HG03045 (cell line): ENCODE measurements around the gene DEPDC5.
"Not testable (repeated sequence)": the region's sequence is repeated elsewhere in the genome, so short reads cannot be mapped to it uniquely, and the experiment has no call there.

Source experiments
- ATAC-seq: cut with Tn5 transposase; IDR thresholded peaks from one replicate; pipeline ENCODE4 v1.9.1; 2021; ENCODE audit warnings: mild to moderate bottlenecking, moderate library complexity; ENCODE audit not compliant: unreplicated experiment

DEPDC5 gene

DNA sequence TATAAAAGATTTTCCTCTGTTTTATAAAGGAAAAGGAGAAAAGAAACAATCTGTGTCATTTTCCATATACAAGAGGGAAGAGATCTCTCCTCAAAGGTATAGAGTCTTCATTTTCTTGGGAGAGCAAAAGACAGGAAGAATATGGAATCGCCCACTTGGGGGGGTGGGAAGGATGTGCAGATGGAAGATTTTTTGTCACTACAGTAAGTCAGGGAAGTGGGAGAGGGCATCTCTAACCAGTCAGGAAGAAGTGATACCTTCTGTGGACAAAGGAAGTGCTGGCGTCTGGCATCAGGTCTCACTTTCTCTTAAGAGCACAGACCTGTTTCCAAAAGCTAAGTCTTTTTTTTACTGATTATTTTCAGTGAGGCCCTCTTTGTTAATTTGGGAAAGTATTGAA, 5.3 kb upstream of the DEPDC5 start:
- ATAC-seq, result no peak

- peak; percentile 73 for ATAC-seq
These were observed 4.0 kb upstream of the DEPDC5 start, which contains the start of gene PRR14L for GRCh38 chr22:31749636-31750364. Gene PRR14L, minus strand, starts transcription at chr22:31750132. Its CDS starts 11,272 bp downstream, at chr22:31738860.

DNA sequence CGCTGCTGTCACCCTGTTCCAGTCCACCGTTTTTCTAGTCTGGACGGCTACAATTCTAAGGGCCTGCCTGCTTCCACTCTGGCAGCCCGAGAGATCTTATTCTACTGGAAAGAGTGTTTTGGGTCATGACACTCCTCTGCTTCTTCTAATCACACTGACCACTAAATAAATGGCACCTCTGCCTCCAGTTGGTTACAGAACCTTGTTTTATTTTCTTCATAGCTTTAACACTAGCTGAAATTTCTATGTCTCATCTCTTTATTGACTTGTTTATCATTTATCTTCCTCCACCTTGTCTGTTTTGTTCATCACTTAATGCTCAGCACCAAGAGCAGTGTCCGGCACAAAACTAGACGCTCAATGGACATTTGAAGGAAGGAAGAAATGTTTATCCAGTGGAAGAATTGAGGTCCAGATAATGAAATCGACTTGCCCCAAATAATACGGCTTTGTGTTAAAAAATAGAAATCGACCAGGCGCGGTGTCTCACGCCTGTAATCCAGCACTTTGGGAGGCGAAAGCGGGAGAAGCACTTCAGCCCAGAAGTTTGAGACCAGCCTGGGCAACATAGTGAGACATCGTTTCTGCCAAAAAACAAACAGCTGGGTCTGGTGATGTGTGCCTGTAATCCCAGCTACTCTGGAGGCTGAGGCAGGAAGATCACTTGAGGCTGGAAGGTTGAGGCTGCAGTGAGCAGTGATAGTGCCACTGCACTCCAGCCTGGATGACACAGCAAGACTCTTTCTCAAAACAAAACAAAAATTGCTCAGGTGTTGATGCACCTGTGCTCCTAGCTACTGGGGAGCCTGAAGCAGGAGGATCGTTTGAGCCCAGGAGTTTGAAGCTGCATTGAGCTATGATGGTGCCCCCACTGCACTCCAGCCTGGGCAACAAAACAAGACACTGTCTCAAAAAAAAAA, 3.2 kb upstream of the DEPDC5 start:
- no peak for ATAC-seq

- no peak for ATAC-seq
These were observed 1.5 kb upstream of the DEPDC5 start for GRCh38 chr22:31752096-31752847.

GRCh38 chr22:31753005-31753633, 700 bp upstream of the DEPDC5 start:
- no peak for ATAC-seq

DNA sequence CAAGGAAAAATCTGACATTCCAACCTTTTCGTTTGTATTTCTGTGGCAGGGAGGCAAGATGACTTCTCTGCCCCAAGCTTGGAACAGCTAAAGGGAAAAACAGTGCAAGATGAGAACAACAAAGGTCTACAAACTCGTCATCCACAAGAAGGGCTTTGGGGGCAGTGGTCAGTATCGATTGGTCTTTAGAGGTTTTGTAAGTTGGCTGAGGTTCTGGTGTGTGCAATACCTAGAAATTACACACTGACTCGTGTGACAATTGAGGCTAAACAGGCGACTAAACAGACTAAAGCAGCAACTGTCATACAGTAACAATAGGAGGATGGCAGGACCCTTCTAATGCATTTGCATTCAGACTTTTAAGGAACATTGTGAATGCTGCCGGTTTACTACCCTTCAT, 994 bp downstream of the DEPDC5 start:
- no peak for ATAC-seq

DNA sequence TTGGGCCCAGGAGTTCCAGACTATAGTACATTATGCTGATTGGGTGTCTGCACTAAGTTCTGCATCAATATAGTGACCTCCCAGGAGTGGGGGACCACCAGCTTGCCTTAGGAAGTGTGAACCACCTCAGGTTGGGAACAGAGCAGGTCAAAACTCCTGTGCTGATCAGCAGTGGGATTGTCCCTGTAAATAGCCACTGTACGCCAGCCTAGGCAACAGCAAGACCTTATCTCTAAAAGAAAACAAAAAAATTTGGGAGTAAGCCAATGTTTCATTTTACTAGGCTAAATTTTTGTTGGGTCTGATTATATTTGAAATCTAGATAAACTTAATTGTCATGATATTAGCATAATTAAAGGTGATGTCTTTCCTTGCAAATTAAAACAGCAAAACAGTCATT, 3.4 kb downstream of the DEPDC5 start:
- ATAC-seq, result no peak

- ATAC-seq, result not testable (repeated sequence)
These were observed 5.0 kb downstream of the DEPDC5 start for GRCh38 chr22:31758860-31759259.

DNA sequence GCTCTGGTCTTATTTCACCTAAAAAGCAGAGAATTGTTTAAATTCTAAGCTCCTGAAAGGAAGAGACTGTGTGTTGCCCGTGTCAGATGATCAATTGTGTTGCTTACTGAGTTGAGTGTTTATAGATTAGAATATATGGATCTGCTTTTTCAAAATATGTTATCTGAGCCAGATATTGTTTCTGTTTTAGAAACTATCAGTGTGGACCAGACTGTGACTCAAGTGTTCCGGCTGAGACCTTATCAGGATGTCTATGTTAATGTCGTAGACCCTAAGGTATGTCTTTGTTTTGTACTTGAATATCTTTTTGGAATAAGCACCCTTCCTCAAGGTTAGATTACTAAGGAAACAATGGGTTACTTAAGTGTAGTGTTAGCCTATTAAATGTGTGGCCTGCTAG, 11.0 kb downstream of the DEPDC5 start:
- no peak for ATAC-seq

GRCh38 chr22:31768422-31769059, 14.7 kb downstream of the DEPDC5 start:
- ATAC-seq, result no peak

DNA sequence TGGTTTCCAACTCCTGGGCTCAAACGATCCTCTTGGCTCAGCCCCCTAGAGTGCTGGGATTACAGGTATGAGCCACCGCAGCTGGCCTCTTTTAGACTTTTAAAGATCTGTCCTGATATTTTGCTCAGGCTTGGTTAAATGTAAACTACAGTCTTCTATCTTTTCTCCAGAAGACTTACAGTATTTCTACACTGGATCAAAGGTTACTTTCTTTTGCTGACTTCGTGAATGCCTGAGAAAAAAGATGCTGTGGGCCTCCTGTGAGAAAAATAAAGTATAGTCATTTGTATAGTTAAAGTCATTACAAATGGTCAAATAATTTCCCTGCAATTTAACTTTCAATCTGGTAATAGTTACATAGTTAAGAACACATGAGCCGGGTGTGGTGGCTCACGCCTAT, 19.6 kb downstream of the DEPDC5 start:
- no peak for ATAC-seq

- ATAC-seq, result no peak
These were observed 22.4 kb downstream of the DEPDC5 start for GRCh38 chr22:31776231-31776630.

GRCh38 chr22:31789803-31790202, 36.0 kb downstream of the DEPDC5 start:
- no peak for ATAC-seq

DNA sequence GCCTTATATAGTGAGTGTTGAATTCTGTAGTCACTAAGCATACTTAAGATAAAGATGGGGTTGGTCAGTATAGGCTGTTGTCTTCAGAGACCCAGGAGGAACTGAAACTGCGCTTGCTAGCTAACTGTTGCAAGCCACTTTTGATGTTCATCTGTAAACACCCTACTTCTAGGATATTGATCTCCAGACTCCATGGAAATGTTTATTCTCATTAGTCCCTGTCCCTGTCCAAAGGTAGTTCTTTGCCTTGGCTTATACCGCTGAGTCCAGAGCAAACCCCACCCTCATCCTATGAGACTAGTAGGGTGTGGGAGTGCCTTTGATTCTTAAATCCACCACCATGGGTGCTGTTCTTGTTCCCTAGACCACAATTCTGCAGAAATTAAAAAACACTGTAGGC, 36.4 kb downstream of the DEPDC5 start:
- ATAC-seq, result no peak

DNA sequence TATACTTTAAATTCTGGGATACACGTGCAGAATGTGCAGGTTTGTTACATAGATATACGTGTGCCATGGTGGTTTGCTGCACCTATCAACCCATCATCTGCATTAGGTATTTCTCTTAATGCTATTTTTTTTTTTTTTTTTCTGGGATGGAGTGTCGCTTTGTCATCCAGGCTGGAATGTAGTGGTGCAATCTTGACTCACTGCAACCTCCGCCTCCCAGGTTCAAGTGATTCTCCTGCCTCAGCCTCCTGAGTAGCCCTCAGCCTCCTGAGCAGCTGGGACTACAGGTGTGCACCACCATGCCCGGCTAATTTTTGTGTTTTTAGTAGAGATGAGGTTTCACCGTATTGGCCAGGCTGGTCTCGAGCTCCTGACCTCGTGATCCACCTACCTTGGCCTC, 45.5 kb downstream of the DEPDC5 start:
- ATAC-seq, result not testable (repeated sequence)

- no peak for ATAC-seq
These were observed 46.2 kb downstream of the DEPDC5 start for GRCh38 chr22:31800065-31800464.

GRCh38 chr22:31800861-31801260, 47.0 kb downstream of the DEPDC5 start:
- not testable (repeated sequence) for ATAC-seq

- ATAC-seq, result no peak
These were observed 48.8 kb downstream of the DEPDC5 start for GRCh38 chr22:31802575-31802974.

GRCh38 chr22:31806751-31807150, 52.9 kb downstream of the DEPDC5 start:
- no peak for ATAC-seq

- no peak for ATAC-seq
These were observed 59.3 kb downstream of the DEPDC5 start for GRCh38 chr22:31812977-31813605.
